ENCODE data around the gene IGFL2. TPM values are rescaled to one million over a fixed set of nuclear protein-coding genes. Genes with fewer than 3 reads are reported as not detected.

The IGFL2 gene
- total RNA-seq, 4 donors from 2014 or later = not detected

GRCh38 chr19:46186101-46186716, 38.2 kb downstream of the IGFL2 start:
- no peak for TF ChIP-seq CTCF (IDR thresholded peaks at IDR 0.05; ENCODE audit: low read depth)

GRCh38 chr19:46186717-46187101, 38.7 kb downstream of the IGFL2 start:
- no peak for TF ChIP-seq CTCF (IDR thresholded peaks at IDR 0.05; ENCODE audit: low read depth)

- TF ChIP-seq CTCF (IDR thresholded peaks at IDR 0.05; ENCODE audit: low read depth) = no peak
Observed at GRCh38 chr19:46189971-46190888, 42.2 kb downstream of the IGFL2 start.

- TF ChIP-seq CTCF (IDR thresholded peaks at IDR 0.05; ENCODE audit: low read depth) = no peak
Observed at GRCh38 chr19:46191356-46191755, 43.3 kb downstream of the IGFL2 start.

- no peak for TF ChIP-seq CTCF (IDR thresholded peaks at IDR 0.05; ENCODE audit: low read depth)
Observed at GRCh38 chr19:46191972-46192371, 43.9 kb downstream of the IGFL2 start.

GRCh38 chr19:46192992-46193650, 45.1 kb downstream of the IGFL2 start:
- no peak for TF ChIP-seq CTCF (IDR thresholded peaks at IDR 0.05; ENCODE audit: low read depth)

GRCh38 chr19:46193678-46194077, 45.6 kb downstream of the IGFL2 start:
- no peak for TF ChIP-seq CTCF (IDR thresholded peaks at IDR 0.05; ENCODE audit: low read depth)

Measured in subcutaneous adipose tissue (tissue), 4 donors.